Renal cortex interstitium (tissue), 11 donors: ENCODE measurements around the gene DLL4. TPM values are rescaled to one million over a fixed set of nuclear protein-coding genes. Genes with fewer than 3 reads are reported as not detected.

Source experiments
- DNase-seq, 11 donors: peaks; one replicate each; pipeline ENCODE4 v3.0.0-alpha.2; 2013; ENCODE audit warnings: low read depth in 9 of 11, low spot score in 4 of 11; ENCODE audit errors: extremely low read depth in 1 of 11
- polyA plus RNA-seq, 3 donors: library from polyadenylated mRNA; unstranded; fragments of 120-200 nt; gene quantifications; one replicate each; pipeline ENCODE4 v1.2.1, GENCODE V29; 2013; ENCODE audit not compliant: insufficient read length in 3 of 3

The DLL4 gene
- polyA plus RNA-seq, 3 donors = 7.8 to 8.9 (median 8.4) TPM

GRCh38 chr15:40936709-40937666 lies 7.8 kb downstream of the DLL4 start:
- DNase-seq = no peak

GRCh38 chr15:40937762-40938535 lies 8.8 kb downstream of the DLL4 start:
- no peak for DNase-seq

DNA sequence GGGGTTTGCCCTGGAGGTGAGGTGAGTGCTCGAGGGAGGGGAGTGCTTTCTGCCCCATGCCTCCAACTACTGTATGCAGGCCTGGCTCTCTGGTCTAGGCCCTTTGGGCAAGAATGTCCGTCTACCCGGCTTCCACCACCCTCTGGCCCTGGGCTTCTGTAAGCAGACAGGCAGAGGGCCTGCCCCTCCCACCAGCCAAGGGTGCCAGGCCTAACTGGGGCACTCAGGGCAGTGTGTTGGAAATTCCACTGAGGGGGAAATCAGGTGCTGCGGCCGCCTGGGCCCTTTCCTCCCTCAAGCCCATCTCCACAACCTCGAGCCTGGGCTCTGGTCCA lies 9.4 kb downstream of the DLL4 start:
- DNase-seq = no peak

DNA sequence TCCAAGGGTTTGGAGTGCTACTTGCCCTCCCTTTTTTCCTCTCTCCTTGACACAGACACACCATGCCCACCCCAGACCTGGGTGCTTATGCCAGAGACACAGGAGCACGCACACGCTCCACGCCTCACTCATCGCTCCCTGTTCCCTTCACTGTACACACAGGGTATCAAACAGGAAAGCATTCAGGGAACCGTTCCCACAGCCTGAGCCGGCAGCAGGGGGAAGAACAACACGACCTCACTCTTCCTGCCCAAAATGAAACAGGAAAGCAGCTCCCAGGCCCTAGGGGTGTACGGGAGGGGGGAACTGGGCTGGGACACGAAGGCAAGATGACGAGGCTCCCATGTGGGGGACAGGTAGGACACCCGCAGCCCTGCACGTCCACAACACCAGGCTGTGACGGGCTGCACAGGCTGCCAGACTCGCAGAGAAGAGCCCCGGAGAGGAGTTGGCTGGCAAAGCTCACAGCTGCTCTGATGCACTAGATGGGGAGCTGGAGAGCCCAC lies 11.2 kb downstream of the DLL4 start:
- DNase-seq = no peak

DNA sequence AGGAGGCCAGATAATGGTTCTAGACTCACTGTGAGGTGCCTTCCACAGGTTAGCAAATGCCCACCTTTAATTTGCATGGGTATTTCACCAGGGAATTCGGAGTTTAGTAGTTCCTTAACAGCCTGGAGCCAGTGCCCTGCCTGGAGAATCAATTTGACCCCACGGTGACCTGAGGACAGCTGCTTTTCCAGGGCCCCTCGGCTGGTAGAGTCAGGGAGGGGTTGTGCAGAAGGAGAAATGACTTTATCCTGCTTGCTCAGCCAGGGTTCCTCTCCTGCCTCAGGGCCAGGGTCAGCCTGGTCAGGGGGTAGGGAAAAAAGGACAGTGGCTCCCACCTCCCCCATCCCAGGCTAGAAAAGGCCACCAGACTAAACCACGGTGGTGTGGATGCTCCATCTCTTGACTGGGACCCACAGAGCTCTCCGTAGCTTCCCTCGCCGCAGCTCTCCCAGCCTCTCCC lies 12.0 kb downstream of the DLL4 start:
- no peak for DNase-seq

- peak in 7 of 11 donors; percentile 62 to 80 (median 76) for DNase-seq
Observed at GRCh38 chr15:40941528-40942336, 12.6 kb downstream of the DLL4 start.

GRCh38 chr15:40942337-40942854 lies 13.3 kb downstream of the DLL4 start:
- no peak for DNase-seq

- DNase-seq = no peak
Observed at GRCh38 chr15:40942878-40943277, 13.7 kb downstream of the DLL4 start.

DNA sequence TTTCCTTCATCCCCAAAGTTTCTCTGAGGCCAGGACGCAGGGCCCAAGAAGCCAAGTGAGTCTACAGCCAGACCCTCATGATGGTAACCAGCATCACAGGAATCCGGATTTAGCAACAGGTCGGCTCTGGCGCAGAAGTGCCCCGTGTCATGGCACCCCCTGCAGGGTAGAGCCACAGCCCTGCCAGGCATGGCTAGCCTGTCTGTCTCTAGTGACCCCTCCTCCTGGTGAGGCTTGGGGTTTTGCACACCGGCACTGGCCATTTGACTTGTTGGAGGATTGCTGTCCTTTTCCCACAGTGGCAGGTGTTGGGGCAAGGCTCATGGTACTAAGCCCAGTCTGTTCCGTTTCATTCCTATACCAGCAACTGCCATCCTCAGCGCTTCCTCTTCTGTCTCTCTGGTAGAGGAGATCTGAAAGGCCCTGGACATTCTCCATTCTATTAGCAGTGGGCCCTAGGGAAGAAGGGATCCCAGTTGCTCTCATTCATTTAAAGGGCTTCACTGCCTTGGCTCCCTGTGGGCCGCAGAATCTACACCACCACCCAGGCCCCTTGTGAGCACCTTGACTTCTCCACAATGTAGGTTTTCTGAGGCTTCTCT lies 14.7 kb downstream of the DLL4 start:
- no peak for DNase-seq

DNA sequence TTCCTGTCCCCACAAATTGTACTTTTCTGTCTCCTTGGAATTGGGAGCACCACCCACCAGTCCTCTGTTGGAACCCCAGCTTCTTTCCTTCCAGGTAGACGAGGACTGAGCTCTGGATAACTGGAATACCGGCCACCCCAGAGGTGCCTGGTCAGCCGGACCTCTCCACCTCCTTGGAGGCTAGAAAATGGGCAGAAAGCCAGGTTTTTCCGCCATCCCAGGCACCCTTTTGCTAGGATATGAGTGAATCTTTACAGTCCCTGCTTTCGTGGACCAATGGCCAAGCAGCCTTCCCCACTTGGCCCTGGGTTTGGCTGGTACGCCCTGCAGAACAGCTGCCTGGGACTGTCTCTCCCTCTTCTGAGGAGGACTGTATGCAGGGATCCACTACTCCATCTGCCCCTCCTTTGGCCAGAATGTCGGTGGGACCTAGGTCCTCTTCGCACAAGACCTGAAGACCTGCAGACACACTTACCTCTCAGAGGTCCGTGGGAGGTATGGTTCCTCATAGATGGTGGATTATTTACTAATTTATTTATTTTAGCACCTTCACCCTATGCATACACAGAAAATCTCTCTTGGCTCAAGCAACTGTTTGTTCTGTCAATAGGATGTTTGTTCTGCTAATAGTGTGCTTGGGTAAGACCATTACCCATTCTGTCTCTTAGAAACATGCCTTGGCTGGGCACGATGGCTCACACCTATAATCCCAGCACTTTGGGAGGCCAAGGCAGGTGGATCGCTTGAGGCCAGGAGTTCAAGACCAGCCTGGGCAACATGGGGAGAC lies 15.6 kb downstream of the DLL4 start:
- no peak for DNase-seq

DNA sequence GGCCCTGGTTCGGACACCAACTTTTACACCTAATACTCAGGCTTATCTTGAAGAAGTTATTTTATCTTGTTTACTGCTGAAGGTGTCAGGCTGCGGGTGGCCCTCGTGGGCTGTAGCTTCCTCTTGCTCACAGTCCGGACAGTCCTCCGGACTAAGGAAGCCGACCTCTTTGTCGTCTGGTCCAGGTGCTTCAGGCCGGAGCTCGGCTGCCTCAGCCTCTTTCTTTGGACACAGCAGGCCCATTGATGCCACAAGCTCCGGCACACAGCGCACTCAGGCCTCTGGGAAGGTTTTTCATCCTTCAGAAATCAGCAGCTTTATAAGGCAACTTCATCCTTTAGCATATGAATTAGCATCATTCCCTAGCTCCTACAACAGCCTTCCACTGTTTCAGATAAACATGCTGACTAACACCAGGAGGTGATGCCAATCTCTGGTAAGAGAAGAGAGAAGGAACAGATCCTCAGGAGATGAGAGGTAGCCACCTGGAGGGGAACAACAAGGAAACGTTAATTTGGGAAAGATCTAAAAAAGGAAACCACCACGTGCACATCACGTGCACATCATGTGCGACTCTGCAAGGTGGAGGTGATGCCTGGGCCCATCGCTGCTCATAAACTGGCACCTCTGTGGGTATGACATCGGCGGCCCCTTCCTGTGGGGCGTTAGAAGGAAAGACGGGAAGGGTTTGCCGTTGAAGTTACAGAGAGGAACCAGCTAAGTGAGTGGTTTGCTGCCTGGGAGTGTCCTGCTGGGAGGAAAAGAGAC lies 19.8 kb downstream of the DLL4 start:
- no peak for DNase-seq

- DNase-seq = no peak
Observed at GRCh38 chr15:40949756-40950207, 20.6 kb downstream of the DLL4 start.

- no peak for DNase-seq
Observed at GRCh38 chr15:40951764-40952163, 22.6 kb downstream of the DLL4 start.

DNA sequence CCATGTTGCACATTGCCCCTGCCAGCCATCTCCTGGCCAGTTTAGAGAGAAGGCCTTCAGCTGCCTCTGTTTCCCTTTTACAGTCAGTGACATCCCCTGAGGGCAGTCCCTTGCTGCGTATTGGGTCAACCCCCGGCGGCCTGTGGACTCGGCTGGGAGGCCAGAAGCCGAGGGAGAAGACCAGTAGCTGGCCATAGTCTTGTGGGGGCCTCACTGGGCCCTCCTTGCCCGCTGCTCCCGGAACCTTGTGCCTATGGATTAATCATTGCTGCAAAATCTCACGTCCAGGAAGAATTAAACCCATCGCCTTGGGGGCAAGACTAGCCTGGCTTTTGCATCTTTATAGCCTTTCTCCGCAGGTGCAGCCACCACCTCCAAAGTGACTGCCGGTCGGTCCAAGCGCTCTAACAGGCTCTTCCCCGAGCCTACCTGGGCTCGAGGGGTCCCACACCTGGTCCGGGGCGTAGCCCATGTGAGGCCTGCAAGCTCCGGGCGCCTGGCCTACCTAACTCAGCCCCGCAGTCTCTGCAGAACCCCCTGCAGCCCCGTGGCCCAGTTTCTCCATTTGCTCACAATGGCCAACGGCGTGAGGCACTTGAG lies 23.3 kb downstream of the DLL4 start:
- DNase-seq = no peak

DNA sequence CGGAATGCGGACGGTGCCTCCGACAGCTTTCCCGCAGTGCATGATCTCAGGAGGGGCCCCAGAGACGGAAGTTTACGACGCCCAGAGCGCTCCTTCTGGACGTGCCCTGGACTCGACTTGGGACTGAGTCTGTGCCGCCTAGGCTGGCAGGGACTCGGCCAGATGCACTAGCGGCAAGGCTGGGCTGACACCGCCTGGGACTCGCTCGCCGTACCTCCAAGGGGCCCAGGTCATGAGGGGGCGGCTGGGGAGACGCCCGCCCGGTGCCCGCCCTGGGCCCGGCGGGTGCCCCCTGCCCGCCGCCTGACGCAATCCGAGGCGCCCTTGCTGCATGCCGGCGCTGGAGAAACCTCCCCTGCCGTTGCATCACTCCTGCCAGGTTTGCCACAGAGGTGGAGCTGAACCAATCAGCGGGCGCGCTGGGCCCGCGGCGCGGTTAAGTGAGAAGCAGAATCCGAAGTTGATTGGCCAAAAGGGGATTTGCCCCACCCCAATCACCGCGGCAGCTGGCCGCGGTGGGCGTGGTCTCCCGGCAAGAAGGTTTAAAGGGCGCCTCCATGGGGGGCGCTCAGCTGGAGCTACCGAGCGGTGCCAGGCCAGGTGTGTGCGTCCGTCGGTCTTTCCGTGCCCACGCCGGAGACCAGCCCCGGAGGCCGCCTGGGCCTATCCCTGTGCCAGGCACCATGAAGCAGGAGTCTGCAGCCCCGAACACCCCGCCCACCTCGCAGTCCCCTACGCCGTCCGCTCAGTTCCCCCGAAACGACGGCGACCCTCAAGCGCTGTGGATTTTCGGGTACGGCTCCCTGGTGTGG lies 24.0 kb downstream of the DLL4 start, which contains the start of gene CHAC1:
Gene CHAC1, plus strand, starts transcription at position 571 of the 812 bp plus-strand sequence. Its CDS starts 113 bp downstream, at position 684.
- peak; percentile 68 to 91 (median 85) for DNase-seq

DNA sequence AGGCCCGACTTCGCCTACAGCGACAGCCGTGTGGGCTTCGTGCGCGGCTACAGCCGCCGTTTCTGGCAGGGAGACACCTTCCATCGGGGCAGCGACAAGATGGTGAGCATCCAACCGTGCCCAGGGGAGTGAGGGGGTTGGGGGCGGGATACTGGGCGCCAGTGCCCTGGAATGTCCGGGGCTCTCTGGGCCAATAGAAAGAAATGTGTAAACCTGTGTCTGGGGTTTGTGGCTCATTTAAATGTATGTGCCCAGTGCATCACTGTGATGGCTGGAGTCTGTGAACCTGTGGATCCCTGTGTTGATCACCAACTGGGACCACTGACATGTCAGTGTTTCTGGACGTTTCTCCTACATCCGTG lies 24.6 kb downstream of the DLL4 start:
- DNase-seq = no peak
